ENCODE data around the gene PDZRN3.
"Not testable (repeated sequence)": the region's sequence is repeated elsewhere in the genome, so short reads cannot be mapped to it uniquely, and the experiment has no call there.

PDZRN3 gene

GRCh38 chr3:73586628-73587027 lies 38.1 kb downstream of the PDZRN3 start:
- no peak for DNase-seq

GRCh38 chr3:73586190-73586589 lies 38.6 kb downstream of the PDZRN3 start:
- DNase-seq = no peak

GRCh38 chr3:73584873-73585272 lies 39.9 kb downstream of the PDZRN3 start:
- no peak for DNase-seq

- no peak for DNase-seq
Measured at GRCh38 chr3:73582535-73582934, 42.2 kb downstream of the PDZRN3 start.

GRCh38 chr3:73581134-73581846 lies 43.5 kb downstream of the PDZRN3 start:
- DNase-seq = no peak

- DNase-seq = no peak
Measured at GRCh38 chr3:73580343-73580742, 44.4 kb downstream of the PDZRN3 start.

- DNase-seq = no peak
Measured at GRCh38 chr3:73577704-73578103, 47.0 kb downstream of the PDZRN3 start.

- no peak for DNase-seq
Measured at GRCh38 chr3:73576999-73577461, 47.7 kb downstream of the PDZRN3 start.

GRCh38 chr3:73575953-73576352 lies 48.8 kb downstream of the PDZRN3 start:
- DNase-seq = no peak

GRCh38 chr3:73575519-73575918 lies 49.2 kb downstream of the PDZRN3 start:
- DNase-seq = peak; percentile 48

- no peak for DNase-seq
Measured at GRCh38 chr3:73573204-73573603, 51.5 kb downstream of the PDZRN3 start.

- no peak for DNase-seq
Measured at GRCh38 chr3:73572368-73572767, 52.4 kb downstream of the PDZRN3 start.

GRCh38 chr3:73571238-73571794 lies 53.4 kb downstream of the PDZRN3 start:
- no peak for DNase-seq

GRCh38 chr3:73569246-73569760 lies 55.4 kb downstream of the PDZRN3 start:
- DNase-seq = no peak

- DNase-seq = no peak
Measured at GRCh38 chr3:73568371-73568862, 56.3 kb downstream of the PDZRN3 start.

- DNase-seq = not testable (repeated sequence)
Measured at GRCh38 chr3:73565374-73565773, 59.4 kb downstream of the PDZRN3 start.

GRCh38 chr3:73563896-73564582 lies 60.7 kb downstream of the PDZRN3 start:
- DNase-seq = no peak

- DNase-seq = no peak
Measured at GRCh38 chr3:73561494-73561893, 63.2 kb downstream of the PDZRN3 start.

- no peak for DNase-seq
Measured at GRCh38 chr3:73559749-73560148, 65.0 kb downstream of the PDZRN3 start.

- no peak for DNase-seq
Measured at GRCh38 chr3:73558727-73559075, 66.0 kb downstream of the PDZRN3 start.

GRCh38 chr3:73557986-73558726 lies 66.6 kb downstream of the PDZRN3 start:
- DNase-seq = no peak

GRCh38 chr3:73556520-73557372 lies 68.0 kb downstream of the PDZRN3 start:
- DNase-seq = no peak
